SK-N-MC (cell line): ENCODE measurements around the gene ABO.

Source experiments
- EZH2 ChIP-seq: fragments of 200-600 bp; sonication (generic); IDR thresholded peaks from one replicate; pipeline ENCODE4 v1.6.1; 2017; ENCODE audit warnings: antibody characterized with exemption
- FOXP2 ChIP-seq: optimal IDR thresholded peaks from 2 replicates; pipeline ENCODE3; 2011; ENCODE audit warnings: mild to moderate bottlenecking, moderate library complexity; ENCODE audit not compliant: insufficient read depth; ENCODE audit errors: extremely low read length, control extremely low read depth
- POLR2AphosphoS5 ChIP-seq: IDR thresholded peaks from 2 replicates; pipeline ENCODE4 v1.6.1; 2012; ENCODE audit warnings: mild to moderate bottlenecking, low read depth, low read length, borderline replicate concordance

DNA sequence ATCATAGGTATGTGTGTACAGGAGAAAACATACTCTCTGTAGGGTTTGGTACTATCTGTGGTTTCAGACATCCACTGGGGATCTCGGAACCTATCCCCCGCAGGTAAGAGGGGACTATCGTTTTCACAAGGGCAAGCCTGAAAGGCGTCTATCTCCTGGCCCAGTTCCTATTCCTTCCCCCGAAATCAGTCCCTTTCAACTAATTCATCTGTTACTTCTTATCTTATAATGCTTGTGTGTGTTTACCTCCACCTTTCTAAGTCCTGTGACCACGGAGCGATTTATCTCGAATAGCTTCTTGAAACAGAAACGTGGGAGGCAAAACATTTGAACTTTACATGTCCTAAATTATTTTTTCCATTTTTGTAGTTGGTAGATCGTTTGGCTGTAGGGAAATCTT is 11.4 kb downstream of the ABO start:
- TF ChIP-seq EZH2 (no peak), POLR2AphosphoS5 (no peak), FOXP2 (no peak)
